Natural killer cell (primary cell): ENCODE measurements around the gene DRD4. TPM values are rescaled to one million over a fixed set of nuclear protein-coding genes. Genes with fewer than 3 reads are reported as not detected.

Experiments
- ATAC-seq, 3 donors: fragments of 150-1000 bp in 2 of 3; fragments of 200-7000 bp in 1 of 3; cut with Tn5 transposase; 1 replicate in 1 of 3; 2 replicates in 2 of 3; pipeline ENCODE4 v1.10.0; 2021; ENCODE audit warnings: mild to moderate bottlenecking in 2 of 3, moderate library complexity in 2 of 3
- DNase-seq, 2 donors: peaks; one replicate each; pipeline versions ENCODE4 v3.0.0 to v3.0.0-alpha.2; 2013 to 2021; ENCODE audit warnings: mixed read lengths in 1 of 2
- H3K27ac ChIP-seq: one replicate; pipeline ENCODE4 v1.5.1; 2013; ENCODE audit warnings: mild to moderate bottlenecking, low read length
- H3K27me3 ChIP-seq: one replicate; pipeline ENCODE4 v1.6.1; 2013; ENCODE audit warnings: low read length; ENCODE audit not compliant: control insufficient read depth, insufficient read depth
- H3K36me3 ChIP-seq: one replicate; pipeline ENCODE4 v1.6.1; 2013; ENCODE audit warnings: low read length; ENCODE audit not compliant: control insufficient read depth, insufficient read depth
- H3K4me1 ChIP-seq: one replicate; pipeline ENCODE4 v1.6.1; 2013; ENCODE audit warnings: low read length; ENCODE audit not compliant: control insufficient read depth, insufficient read depth
- H3K4me3 ChIP-seq: one replicate; pipeline ENCODE4 v1.5.1; 2013; ENCODE audit warnings: low read length
- H3K9me3 ChIP-seq: one replicate; pipeline ENCODE4 v1.6.1; 2013; ENCODE audit warnings: low read length; ENCODE audit not compliant: control insufficient read depth, insufficient read depth
- H3K27ac Mint-ChIP-seq, 2 donors: one replicate each; pipeline ENCODE4 v1.8.0; 2022; ENCODE audit warnings: mild to moderate bottlenecking in 2 of 2, mixed read lengths in 2 of 2, moderate library complexity in 1 of 2
- H3K27me3 Mint-ChIP-seq, 2 donors: one replicate each; pipeline ENCODE4 v1.8.0; 2022; ENCODE audit warnings: low read depth in 2 of 2, mixed read lengths in 2 of 2
- H3K36me3 Mint-ChIP-seq: one replicate; pipeline ENCODE4 v1.8.0; 2022; ENCODE audit warnings: mixed read lengths
- H3K4me1 Mint-ChIP-seq, 2 donors: one replicate each; pipeline ENCODE4 v1.8.0; 2022; ENCODE audit warnings: mixed read lengths in 2 of 2
- H3K4me3 Mint-ChIP-seq: one replicate; pipeline ENCODE4 v1.8.0; 2022; ENCODE audit warnings: mild to moderate bottlenecking, moderate library complexity, mixed read lengths
- H3K9me3 Mint-ChIP-seq, 2 donors: one replicate each; pipeline ENCODE4 v1.8.0; 2022; ENCODE audit warnings: mixed read lengths in 2 of 2
- WGBS: methylation state at CpG from one replicate; pipeline ENCODE4 v1.1.7; 2013; ENCODE audit warnings: missing lambda C conversion rate; ENCODE audit not compliant: insufficient coverage; 5-methylcytosine and 5-hydroxymethylcytosine counted together
- intact Hi-C: fragments of 100-400 bp; cut with micrococcal nuclease; formaldehyde crosslinking; loops from one replicate; pipeline ENCODE4 v1.14.2; 2022
- total RNA-seq, 4 donors: library from RNA; stranded (reverse); fragments of 120-200 nt in 1 of 4; gene quantifications; one replicate each; pipeline versions ENCODE4 v1.2.3 to v1.2.4, GENCODE V29; 2013 to 2022
- TF ChIP-seq, protein P1 (sequence below): fragments of 200-600 bp; IDR thresholded peaks from one replicate; pipeline ENCODE4 v1.8.0; 2022; ENCODE audit warnings: antibody characterized with exemption

Gene DRD4
- total RNA-seq, 3 donors from 2014 or later (not counting 1 experiment from before 2014, with no cell fraction given), result 0.49 to 1.2 (median 0.61) TPM

DNA sequence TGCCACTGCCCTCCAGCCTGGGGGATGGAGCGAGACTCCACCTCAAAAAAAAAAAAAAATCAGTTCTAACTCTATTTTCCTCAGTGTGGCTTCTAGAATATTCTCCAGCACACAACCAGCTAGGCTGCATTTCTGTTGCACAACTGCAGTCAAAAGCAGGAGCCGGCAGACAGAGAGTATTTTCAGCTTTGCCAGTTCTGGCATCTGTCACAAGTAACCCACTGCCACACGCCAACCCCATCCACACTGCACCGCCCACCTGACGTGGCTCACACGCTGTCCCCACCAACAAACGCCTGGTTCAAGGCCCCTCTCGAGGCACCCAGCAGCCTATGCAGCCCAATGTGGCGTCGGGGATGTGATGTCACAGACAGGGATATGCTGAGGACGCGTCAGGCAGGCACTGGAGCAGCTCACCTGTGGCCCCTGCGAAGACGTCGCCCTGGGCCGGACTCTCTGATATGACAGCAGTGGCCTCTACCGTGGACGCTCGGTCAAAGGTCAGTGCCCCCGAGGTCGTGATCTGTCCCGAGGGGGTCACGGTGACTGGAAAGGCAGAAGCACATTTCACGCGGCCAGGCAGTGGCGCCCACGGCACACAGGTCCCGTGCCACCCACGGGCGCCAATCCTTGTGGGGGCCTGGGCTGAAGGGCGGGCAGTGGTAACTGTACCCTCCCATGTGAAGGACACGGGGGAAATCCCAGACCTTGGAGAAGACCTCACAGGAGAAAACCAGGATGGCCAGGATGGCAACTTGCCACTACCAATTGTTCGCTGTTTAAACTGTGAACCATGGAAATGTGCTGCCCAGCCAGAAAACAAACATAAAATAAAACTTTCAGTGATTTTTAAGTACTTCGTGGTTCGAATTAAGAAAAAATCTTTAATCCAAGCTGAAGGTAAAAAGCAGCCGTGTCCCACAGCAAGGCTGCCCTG is 42.5 kb downstream of the DRD4 start:
- H3K4me1 ChIP-seq, result no peaks in the 10 kb centered on the region
- H3K4me3 ChIP-seq, result no peak overlapping the region
- DNase-seq, result no peak
- H3K9me3 ChIP-seq, result no peaks in the 10 kb centered on the region
- TF ChIP-seq, protein P1, sequence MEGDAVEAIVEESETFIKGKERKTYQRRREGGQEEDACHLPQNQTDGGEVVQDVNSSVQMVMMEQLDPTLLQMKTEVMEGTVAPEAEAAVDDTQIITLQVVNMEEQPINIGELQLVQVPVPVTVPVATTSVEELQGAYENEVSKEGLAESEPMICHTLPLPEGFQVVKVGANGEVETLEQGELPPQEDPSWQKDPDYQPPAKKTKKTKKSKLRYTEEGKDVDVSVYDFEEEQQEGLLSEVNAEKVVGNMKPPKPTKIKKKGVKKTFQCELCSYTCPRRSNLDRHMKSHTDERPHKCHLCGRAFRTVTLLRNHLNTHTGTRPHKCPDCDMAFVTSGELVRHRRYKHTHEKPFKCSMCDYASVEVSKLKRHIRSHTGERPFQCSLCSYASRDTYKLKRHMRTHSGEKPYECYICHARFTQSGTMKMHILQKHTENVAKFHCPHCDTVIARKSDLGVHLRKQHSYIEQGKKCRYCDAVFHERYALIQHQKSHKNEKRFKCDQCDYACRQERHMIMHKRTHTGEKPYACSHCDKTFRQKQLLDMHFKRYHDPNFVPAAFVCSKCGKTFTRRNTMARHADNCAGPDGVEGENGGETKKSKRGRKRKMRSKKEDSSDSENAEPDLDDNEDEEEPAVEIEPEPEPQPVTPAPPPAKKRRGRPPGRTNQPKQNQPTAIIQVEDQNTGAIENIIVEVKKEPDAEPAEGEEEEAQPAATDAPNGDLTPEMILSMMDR, result no peak
- no peaks in the 10 kb centered on the region for H3K27me3 ChIP-seq
- peaks cover 25% of the 10 kb centered on the region for H3K36me3 ChIP-seq
- peaks cover 20% of the 10 kb centered on the region for H3K36me3 Mint-ChIP-seq
- no peak overlapping the region for H3K27ac ChIP-seq
- intact Hi-C loops, result no loop called here
- no peak overlapping the region for H3K27ac Mint-ChIP-seq
- H3K4me1 Mint-ChIP-seq, result no peaks in the 10 kb centered on the region
- no peaks in the 10 kb centered on the region for H3K9me3 Mint-ChIP-seq
- no peak overlapping the region for H3K4me3 Mint-ChIP-seq
- no peaks in the 10 kb centered on the region for H3K27me3 Mint-ChIP-seq
- no peak for ATAC-seq
- 95% methylated on average over 36 of the region's 36 CpGs for WGBS

- no peaks in the 10 kb centered on the region for H3K9me3 Mint-ChIP-seq
- WGBS, result 96% methylated on average over 19 of the region's 19 CpGs
- TF ChIP-seq, protein P1, result no peak
- H3K4me3 ChIP-seq, result no peak overlapping the region
- intact Hi-C loops, result no loop called here
- H3K9me3 ChIP-seq, result no peaks in the 10 kb centered on the region
- no peak overlapping the region for H3K4me3 Mint-ChIP-seq
- no peaks in the 10 kb centered on the region for H3K4me1 Mint-ChIP-seq
- H3K27me3 ChIP-seq, result no peaks in the 10 kb centered on the region
- H3K27ac ChIP-seq, result no peak overlapping the region
- H3K36me3 Mint-ChIP-seq, result peaks cover 20% of the 10 kb centered on the region
- H3K27me3 Mint-ChIP-seq, result no peaks in the 10 kb centered on the region
- no peak overlapping the region for H3K27ac Mint-ChIP-seq
- DNase-seq (no peak), ATAC-seq (no peak)
- peaks cover 25% of the 10 kb centered on the region for H3K36me3 ChIP-seq
- H3K4me1 ChIP-seq, result no peaks in the 10 kb centered on the region
Observed at GRCh38 chr11:680476-680875, 43.4 kb downstream of the DRD4 start.

DNA sequence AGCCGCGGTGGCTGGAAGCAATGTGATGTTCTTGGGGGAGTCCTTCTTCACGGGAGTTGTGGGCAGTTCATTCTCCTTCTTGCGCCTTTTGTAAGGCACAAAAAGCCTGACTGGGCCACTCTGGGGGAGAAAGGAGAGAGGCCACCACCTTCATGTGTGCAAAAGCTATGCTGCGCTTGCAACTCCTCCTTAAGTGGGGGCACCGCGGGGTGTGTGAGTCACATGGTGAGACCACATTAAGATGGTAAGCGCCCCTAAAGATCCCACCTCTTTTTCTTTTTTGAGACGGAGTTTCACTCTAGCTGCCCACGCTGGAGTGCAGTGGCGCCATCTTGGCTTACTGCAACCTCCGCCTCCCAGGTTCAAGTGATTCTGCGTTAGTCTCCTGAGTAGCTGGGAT is 43.9 kb downstream of the DRD4 start:
- Mint-ChIP-seq H3K9me3 (no peaks in the 10 kb centered on the region), H3K27me3 (no peaks in the 10 kb centered on the region), H3K4me3 (no peak overlapping the region), H3K4me1 (no peaks in the 10 kb centered on the region), H3K36me3 (peaks cover 20% of the 10 kb centered on the region), H3K27ac (no peak overlapping the region)
- WGBS, result 85% methylated on average over 13 of the region's 13 CpGs
- H3K4me3 ChIP-seq, result no peak overlapping the region
- no peak overlapping the region for H3K27ac ChIP-seq
- no peaks in the 10 kb centered on the region for H3K4me1 ChIP-seq
- no peaks in the 10 kb centered on the region for H3K9me3 ChIP-seq
- intact Hi-C loops, result no loop called here
- peaks cover 27% of the 10 kb centered on the region for H3K36me3 ChIP-seq
- DNase-seq (no peak), ATAC-seq (no peak)
- no peaks in the 10 kb centered on the region for H3K27me3 ChIP-seq
- TF ChIP-seq, protein P1, result no peak
